Measurements from ENCODE around the gene ATRN.
"Not testable (repeated sequence)": the region's sequence is repeated elsewhere in the genome, so short reads cannot be mapped to it uniquely, and the experiment has no call there.

ATRN gene

GRCh38 chr20:3470627-3471396 lies at the start of gene ATRN:
Gene ATRN (plus strand): TSS chr20:3471018. CDS start chr20:3471108, 90 bp downstream.
- DNase-seq (ENCODE audit: low read depth in 1 of 2, low spot score in 1 of 2) = peak; percentile 85 to 91

- DNase-seq (ENCODE audit: low read depth in 1 of 2, low spot score in 1 of 2) = no peak
Measured at GRCh38 chr20:3421985-3422384, 48.8 kb upstream of the ATRN start.

- DNase-seq (ENCODE audit: low read depth in 1 of 2, low spot score in 1 of 2) = no peak
Measured at GRCh38 chr20:3423126-3423525, 47.7 kb upstream of the ATRN start.

GRCh38 chr20:3426766-3427165 lies 44.1 kb upstream of the ATRN start:
- not testable (repeated sequence) for DNase-seq (ENCODE audit: low read depth in 1 of 2, low spot score in 1 of 2)

GRCh38 chr20:3430376-3431069 lies 40.3 kb upstream of the ATRN start:
- DNase-seq (ENCODE audit: low read depth in 1 of 2, low spot score in 1 of 2) = no peak

GRCh38 chr20:3431109-3431508 lies 39.7 kb upstream of the ATRN start:
- no peak for DNase-seq (ENCODE audit: low read depth in 1 of 2, low spot score in 1 of 2)

GRCh38 chr20:3432844-3433243 lies 38.0 kb upstream of the ATRN start:
- DNase-seq (ENCODE audit: low read depth in 1 of 2, low spot score in 1 of 2) = no peak

GRCh38 chr20:3433744-3434143 lies 37.1 kb upstream of the ATRN start:
- no peak for DNase-seq (ENCODE audit: low read depth in 1 of 2, low spot score in 1 of 2)

- DNase-seq (ENCODE audit: low read depth in 1 of 2, low spot score in 1 of 2) = no peak
Measured at GRCh38 chr20:3434232-3434631, 36.6 kb upstream of the ATRN start.

- no peak for DNase-seq (ENCODE audit: low read depth in 1 of 2, low spot score in 1 of 2)
Measured at GRCh38 chr20:3436864-3437574, 33.8 kb upstream of the ATRN start.

- no peak for DNase-seq (ENCODE audit: low read depth in 1 of 2, low spot score in 1 of 2)
Measured at GRCh38 chr20:3446779-3447178, 24.0 kb upstream of the ATRN start.

- DNase-seq (ENCODE audit: low read depth in 1 of 2, low spot score in 1 of 2) = no peak
Measured at GRCh38 chr20:3447321-3447720, 23.5 kb upstream of the ATRN start.

GRCh38 chr20:3449319-3449718 lies 21.5 kb upstream of the ATRN start:
- no peak for DNase-seq (ENCODE audit: low read depth in 1 of 2, low spot score in 1 of 2)

- DNase-seq (ENCODE audit: low read depth in 1 of 2, low spot score in 1 of 2) = no peak
Measured at GRCh38 chr20:3452136-3452535, 18.7 kb upstream of the ATRN start.

GRCh38 chr20:3452690-3453089 lies 18.1 kb upstream of the ATRN start:
- DNase-seq (ENCODE audit: low read depth in 1 of 2, low spot score in 1 of 2) = no peak

- no peak for DNase-seq (ENCODE audit: low read depth in 1 of 2, low spot score in 1 of 2)
Measured at GRCh38 chr20:3454831-3455230, 16.0 kb upstream of the ATRN start.

GRCh38 chr20:3456648-3457047 lies 14.2 kb upstream of the ATRN start:
- DNase-seq (ENCODE audit: low read depth in 1 of 2, low spot score in 1 of 2) = no peak

GRCh38 chr20:3459881-3460307 lies 10.9 kb upstream of the ATRN start:
- DNase-seq (ENCODE audit: low read depth in 1 of 2, low spot score in 1 of 2) = no peak

- no peak for DNase-seq (ENCODE audit: low read depth in 1 of 2, low spot score in 1 of 2)
Measured at GRCh38 chr20:3461211-3461771, 9.5 kb upstream of the ATRN start.

- DNase-seq (ENCODE audit: low read depth in 1 of 2, low spot score in 1 of 2) = no peak
Measured at GRCh38 chr20:3461911-3462677, 8.7 kb upstream of the ATRN start.

GRCh38 chr20:3464166-3464565 lies 6.7 kb upstream of the ATRN start:
- DNase-seq (ENCODE audit: low read depth in 1 of 2, low spot score in 1 of 2) = no peak

Measured in activated CD4-positive, alpha-beta T cell treated with anti-CD3 and anti-CD28 coated beads, Interleukin-2, amount 50 U/mL, for 24 hours (primary cell).